Stimulated activated CD8-positive, alpha-beta memory T cell treated with anti-CD3 and anti-CD28 coated beads, Interleukin-4, amount 100 ng/mL, for 1 hour (primary cell): ENCODE measurements around the gene RASGEF1B.
"Not testable (repeated sequence)": the region's sequence is repeated elsewhere in the genome, so short reads cannot be mapped to it uniquely, and the experiment has no call there.

Experiments used
- DNase-seq, 2 donors: peaks; one replicate each; pipeline ENCODE4 v3.0.0-alpha.2; 2020; ENCODE audit warnings: low read depth in 2 of 2, low spot score in 1 of 2

The RASGEF1B gene

GRCh38 chr4:81498551-81499099 is 26.9 kb upstream of the RASGEF1B start:
- no peak for DNase-seq

GRCh38 chr4:81498046-81498445 is 26.3 kb upstream of the RASGEF1B start:
- DNase-seq: no peak

DNA sequence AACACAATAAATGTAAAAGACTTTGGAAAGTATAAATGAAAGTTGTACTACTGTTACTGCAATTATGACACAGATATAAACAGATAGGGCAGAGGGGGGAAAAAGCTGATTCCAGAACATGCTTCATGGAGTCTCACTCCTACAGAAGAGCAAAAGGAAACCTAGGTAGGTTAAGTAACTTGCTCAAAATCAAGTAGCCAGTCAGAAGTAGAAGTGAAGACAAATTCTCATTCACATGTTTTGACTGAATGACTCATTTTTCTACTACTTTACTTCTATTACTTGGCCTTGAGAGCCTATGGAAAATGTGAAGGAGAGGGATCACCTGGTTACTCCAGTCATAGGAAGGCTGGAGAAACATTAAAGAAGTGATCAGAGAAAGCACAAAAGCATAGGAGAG is 23.6 kb upstream of the RASGEF1B start:
- no peak for DNase-seq

GRCh38 chr4:81494031-81494431 is 22.3 kb upstream of the RASGEF1B start:
- DNase-seq: no peak

GRCh38 chr4:81492606-81493230 is 21.0 kb upstream of the RASGEF1B start:
- DNase-seq: no peak

- no peak for DNase-seq
These were observed 20.2 kb upstream of the RASGEF1B start for GRCh38 chr4:81491943-81492342.

DNA sequence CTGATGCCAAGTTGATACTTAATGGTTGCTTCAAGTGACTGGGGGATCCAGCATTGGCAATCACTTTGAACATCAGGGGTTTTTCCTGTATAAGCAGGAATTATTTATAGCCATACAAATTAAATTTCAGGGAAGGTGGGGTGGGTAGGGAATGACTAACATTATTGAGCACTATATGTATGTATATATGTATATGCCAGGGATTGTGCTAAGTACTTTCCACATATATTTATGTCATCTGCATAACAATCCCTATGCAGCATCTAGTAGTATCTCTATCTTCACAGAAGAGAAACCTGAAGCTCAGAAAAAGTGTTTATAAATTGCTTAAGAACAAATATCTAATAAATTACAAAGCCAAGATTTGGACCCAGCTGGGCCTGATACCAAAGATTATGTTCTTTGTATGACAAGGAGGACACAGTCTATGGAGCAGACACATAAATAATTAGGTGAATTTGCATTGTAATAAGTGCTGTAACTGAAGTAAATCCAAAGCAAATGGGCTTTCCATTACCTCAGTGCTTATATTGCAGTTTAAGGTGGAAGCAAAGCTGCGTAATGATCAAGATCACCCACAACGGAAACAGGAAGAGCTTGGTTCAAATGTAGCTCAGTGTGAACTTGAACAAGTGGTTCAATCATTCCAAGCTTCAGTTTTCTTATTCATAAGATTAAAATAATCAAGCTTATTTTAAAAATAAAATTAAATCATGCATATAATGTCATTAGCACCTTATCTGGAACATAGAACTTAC is 18.9 kb upstream of the RASGEF1B start:
- no peak for DNase-seq

DNA sequence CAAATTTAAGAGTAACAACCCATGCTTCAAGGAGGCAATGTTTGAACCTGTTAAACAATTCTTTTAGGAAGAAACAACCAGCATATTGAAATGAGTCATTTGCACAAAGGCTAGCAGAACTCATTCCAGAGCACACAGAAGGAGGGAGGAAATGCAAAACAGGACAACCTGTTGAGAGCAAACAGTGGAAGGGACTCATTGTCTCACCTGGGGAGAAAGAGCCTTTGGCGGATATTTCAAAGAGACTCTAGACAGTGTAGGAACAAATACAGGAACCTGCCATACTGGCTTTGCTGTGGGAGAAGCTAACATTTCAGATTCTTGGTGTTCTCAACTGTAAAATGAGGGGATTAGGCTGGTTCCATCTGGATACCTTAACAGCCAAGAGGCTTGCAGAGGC is 14.8 kb upstream of the RASGEF1B start:
- DNase-seq: no peak

- DNase-seq: no peak
These were observed 13.7 kb upstream of the RASGEF1B start for GRCh38 chr4:81485310-81485980.

DNA sequence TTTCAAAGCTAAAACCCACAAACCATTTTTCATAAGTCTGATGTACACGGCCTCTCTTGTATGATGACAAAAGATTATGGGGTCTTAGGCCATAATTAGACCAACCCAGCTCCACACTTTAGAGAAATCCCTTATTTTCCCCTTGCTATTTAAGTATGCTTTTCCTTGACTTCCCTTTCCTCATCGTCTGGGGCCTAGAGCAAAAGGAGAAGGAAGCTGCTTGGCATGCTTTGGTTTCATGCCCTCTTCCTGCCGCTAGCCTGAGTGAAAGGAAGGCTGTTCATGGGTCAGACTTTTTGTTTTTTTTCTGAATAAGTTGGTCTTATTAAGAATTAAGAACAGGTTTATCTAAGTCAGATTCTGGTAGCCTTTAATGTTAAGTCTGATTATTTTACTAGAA is 10.6 kb upstream of the RASGEF1B start:
- DNase-seq: no peak

DNA sequence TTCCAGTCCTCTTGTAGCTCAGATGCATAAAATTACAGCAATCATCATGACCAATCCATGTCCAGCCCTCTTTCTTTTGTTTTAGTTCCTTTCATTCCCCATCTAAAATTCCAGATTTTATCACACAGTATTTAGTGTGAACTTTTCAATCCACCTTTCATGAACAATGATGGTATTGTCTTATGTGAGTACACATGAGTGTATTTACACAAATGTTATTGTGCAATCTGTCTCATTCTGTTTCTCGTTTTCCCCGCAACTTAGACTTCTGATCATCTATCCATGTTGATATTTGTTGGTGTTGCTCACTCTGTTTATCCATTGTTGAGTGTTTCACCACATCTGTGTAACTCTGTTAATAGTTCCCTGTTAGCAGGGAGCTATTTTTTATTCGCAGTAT is 9.4 kb upstream of the RASGEF1B start:
- no peak for DNase-seq

GRCh38 chr4:81479573-81479972 is 7.9 kb upstream of the RASGEF1B start:
- DNase-seq: not testable (repeated sequence)

DNA sequence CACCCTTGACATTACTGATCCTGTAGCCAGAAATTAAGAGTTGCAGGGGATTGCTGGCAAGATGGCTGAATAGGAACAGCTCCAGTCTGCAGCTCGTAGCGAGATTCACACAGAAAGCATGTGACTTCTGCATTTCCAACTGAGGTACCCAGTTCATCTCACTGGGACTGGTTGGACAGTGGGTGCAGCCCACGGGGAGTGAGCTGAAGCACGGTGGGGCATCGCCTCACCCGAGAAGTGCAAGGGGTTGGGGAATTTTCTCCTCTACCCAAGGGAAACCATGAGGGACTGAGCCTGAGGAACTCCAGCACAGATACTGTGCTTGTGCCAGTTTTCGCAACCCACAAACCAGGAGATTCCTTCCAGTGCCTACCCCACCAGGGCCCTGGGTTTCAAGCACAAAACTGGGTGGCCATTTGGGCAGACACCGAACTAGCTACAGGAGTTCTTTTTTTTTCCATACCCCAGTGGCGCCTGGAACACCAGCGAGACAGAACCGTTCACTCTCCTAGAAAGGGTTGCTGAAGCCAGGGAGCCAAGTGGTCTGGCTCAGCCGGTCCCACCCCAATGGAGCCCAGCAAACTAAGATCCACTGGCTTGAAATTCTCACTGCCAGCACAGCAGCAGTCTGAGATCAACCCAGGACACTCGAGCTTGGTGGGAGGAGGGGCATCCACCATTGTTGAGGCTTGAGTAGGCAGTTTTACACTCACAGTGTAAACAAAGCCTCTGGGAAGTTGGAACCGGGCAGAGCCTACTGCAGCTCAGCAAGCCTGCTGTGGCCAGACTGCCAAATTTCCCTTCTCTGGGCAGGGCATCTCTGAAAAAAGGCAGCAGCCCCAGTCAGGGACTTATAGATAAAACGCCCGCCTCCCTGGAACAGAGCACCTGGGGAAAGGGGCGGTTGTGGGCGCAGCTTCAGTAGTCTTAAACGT is 1.9 kb upstream of the RASGEF1B start:
- not testable (repeated sequence) for DNase-seq

DNA sequence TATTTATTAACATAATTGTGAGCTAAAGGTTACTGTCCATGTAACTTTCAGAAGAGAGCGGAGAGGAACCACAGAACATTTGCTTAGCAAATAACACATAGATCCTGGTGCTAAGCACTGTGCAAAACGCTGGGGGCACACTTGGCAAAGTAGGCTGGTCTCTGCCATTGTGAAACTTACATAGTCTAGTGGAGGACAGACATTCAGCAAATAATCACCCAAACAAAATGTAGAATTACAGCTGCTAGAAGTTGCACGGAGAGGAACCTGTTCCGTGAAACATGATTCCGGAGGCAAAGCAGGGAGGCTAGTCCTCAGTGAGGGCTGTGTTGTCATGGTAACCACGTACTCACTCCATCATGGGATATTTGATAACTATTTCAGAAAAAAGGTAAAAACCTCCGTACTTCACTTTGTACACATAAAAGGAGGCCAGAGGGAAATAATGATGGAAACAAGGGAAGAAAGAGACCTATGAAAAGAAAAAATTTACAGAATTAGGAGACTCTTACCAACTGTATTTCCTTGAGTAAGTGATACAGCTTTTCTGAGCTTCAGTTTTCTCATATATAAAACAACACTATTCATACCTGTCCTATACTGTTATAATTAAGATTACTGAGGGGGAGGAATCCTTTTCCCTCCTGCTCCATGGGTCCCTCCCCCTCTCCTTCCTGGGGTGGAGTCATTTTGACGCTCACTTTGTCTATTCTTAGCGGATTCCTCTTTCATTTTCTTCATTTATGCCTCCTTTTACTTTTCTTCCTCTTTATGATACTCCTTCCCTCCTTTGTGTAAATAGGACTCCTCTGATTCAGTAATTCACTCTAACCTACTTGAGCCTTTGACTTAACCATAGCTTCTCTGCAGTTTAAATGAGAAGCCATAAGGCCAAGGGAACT is 825 bp upstream of the RASGEF1B start:
- DNase-seq: no peak

- DNase-seq: no peak
These were observed 464 bp downstream of the RASGEF1B start for GRCh38 chr4:81471298-81471587.

DNA sequence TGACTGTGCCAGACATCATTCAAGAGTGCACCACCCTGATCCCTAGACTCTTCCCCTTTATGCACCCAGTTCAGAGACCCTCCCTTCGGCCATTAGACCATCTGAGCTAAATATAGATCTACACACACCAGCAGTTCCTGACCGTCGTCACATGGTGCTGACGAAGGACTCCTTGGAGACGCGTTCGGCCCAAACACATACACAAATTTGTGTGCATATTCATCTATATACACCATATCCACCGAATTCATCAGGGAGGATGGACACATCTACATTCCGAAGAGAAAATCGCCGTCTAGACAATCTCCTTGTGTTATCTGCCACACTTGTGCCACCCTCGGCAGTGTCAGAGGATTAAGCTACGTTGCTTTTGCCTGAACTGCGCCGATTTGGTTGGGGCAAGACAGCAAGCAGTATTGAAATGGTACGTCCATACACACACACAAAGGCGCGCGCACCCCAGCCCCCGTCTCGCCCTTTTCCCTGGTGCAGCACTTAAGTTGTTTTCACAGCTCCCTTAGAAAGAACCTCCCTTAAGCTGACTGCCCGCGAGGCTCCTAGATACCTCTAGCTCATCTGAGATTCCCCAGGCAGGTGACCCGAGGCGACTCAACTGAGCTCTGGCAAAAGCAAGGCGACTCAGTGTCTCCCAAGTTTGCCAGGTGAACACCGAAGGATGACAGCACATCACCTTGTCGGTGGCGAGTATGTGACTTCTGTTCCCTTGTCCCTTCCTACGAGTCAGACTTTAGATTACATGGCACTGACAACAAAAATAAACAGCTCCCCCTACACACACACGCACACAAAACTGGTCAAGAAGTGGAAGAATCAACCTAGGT is 1.0 kb downstream of the RASGEF1B start:
- DNase-seq: no peak

- DNase-seq: no peak
These were observed 1.8 kb downstream of the RASGEF1B start for GRCh38 chr4:81469781-81470455.

DNA sequence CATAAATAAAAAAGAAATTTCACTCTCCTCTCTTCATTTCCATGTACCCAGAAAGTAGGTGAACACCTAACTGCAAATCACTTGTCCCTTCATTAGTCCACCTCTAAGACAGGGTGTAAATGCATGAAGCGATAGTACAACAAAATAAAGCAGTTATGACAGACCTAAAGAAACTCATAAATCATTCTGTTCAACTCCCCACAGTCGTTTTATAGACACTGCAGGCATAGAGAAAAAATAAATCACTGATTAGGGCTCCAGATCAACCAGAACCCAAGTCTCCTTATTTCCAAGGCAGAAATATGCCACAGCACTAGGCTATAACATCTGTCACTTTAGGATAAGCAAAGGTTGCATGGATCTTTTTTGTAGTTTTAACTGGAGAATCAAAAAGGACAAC is 3.0 kb downstream of the RASGEF1B start:
- no peak for DNase-seq

- DNase-seq: no peak
These were observed 4.1 kb downstream of the RASGEF1B start for GRCh38 chr4:81467672-81467964.
